GM13976 (cell line): Measurements from ENCODE around the gene SCUBE2.

Source experiments
- DNase-seq: peaks from one replicate; pipeline ENCODE4 v3.0.0; 2012; ENCODE audit warnings: low spot score
- CTCF ChIP-seq: IDR thresholded peaks from 2 replicates; pipeline ENCODE4 v1.5.1; 2012; ENCODE audit warnings: borderline replicate concordance, mild to moderate bottlenecking; ENCODE audit not compliant: insufficient read depth; ENCODE audit errors: extremely low read depth, missing control alignments, control extremely low read depth
- in situ Hi-C: fragments of 300-500 bp; cut with MboI; formaldehyde crosslinking; loops from one replicate; pipeline ENCODE4 v1.12.0; 2022; ENCODE audit warnings: low sequenced_read_pairs, mixed read lengths, inconsistent platforms; ENCODE audit not compliant: unreplicated experiment

SCUBE2 gene

DNA sequence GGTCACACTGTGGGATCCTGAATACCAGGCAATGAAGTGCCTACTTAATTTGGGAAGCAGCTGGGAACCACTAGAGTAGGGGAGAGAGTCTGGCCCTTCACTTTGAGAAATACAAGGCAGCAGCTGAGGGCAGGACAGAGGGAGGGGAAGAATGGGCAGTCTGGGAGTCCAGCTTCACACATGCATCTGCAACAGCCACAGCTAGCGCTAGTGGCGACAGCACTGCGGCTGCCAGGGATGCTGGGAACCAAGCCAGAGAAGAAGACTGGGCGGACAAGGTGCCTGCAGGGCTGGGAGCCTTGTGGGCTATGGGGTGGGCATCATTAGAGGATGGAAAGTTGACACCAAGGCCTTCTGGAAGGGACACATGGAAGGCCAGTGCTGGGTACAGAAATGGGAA, 15.8 kb downstream of the SCUBE2 start:
- in situ Hi-C loops: no loop called here
- no peak for DNase-seq
- TF ChIP-seq CTCF: no peak

- in situ Hi-C loops: no loop called here
- TF ChIP-seq CTCF: no peak
- no peak for DNase-seq
Observed at GRCh38 chr11:9074338-9075029, 16.9 kb downstream of the SCUBE2 start.

DNA sequence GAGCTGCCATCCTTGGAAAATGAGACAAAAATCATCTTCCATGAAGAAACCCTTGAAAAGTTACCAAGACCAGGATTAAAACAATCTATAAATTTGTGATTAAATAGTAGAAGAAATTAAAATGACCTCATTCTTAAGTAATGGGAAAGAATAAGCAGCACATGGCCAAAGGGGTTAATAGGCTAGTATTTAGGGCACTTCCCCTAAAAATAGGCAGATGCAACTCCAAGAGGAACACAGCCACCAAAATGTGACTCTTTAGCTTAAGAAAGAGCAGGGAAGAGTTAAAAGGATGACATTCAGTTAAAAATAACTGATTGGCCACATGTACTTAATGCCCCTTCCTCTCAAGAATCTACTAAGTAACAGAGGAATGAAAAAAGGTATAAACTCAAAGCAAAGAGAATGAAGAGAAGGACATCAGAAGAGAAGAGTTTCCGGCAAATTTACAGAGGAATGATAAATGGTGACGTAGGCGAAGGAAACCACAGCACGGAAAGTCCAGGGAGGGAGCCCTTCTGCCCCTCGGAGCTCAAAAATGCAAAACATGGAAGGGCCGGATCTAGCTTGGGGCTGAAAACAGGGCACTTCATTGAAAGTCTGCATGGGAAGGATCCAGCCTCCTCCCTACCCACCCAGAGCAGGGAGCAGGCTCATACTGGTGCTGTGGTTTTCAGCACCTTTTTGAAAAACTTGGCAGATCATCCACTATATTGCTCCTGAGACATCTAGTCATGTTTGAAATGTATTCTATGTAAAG, 17.8 kb downstream of the SCUBE2 start:
- TF ChIP-seq CTCF: no peak
- in situ Hi-C loops: no loop called here
- DNase-seq: no peak

- TF ChIP-seq CTCF: no peak
- no peak for DNase-seq
- in situ Hi-C loops: no loop called here
Observed at GRCh38 chr11:9072626-9073176, 18.7 kb downstream of the SCUBE2 start.

GRCh38 chr11:9071692-9072091, 19.7 kb downstream of the SCUBE2 start:
- in situ Hi-C loops: no loop called here
- no peak for TF ChIP-seq CTCF
- DNase-seq: no peak

DNA sequence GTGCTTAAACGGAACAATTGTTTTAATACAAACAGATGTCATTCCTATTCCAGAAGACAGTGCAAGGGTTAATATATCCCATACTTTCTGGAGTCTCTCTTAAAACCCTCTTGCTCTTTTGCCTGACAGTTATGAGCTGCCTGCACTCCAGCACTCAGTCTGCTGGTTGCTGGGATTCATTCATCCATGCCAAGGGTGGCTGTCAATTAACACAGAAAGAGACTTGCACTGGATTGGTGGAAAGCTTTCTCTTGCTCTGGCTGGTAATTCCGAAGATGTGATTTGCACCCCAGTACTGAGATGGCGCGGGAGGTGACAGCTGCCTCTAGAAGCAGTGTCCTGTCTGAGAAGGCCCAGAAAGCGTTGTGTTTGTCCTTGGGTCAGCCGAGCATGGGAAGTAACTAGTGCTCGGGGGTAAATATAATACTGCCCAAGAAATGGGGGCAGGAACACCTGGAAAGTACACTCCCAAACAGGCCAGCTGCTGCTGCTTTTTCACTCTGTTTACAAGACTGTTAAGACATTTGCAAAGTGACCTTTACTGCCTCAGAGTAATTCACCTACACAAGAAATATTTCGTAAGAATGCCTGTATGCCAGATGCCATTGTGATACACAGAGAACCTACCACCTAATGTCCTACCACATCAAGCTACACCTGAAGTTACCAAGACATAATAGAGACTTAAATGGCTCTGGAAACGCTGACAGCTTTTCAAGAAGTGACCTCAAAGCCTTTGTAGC, 20.5 kb downstream of the SCUBE2 start:
- no peak for TF ChIP-seq CTCF
- DNase-seq: no peak
- in situ Hi-C loops: no loop called here
